Endothelial cell of hepatic sinusoid (primary cell): ENCODE data around the gene SPAM1.
"Not testable (repeated sequence)": the region's sequence is repeated elsewhere in the genome, so short reads cannot be mapped to it uniquely, and the experiment has no call there.

ENCODE experiments used
- in situ Hi-C: cut with HindIII; loops from 2 replicates; pipeline ENCODE4 v1.10.0; 2017; ENCODE audit warnings: low sequenced_read_pairs

Gene SPAM1

GRCh38 chr7:123924941-123925340, at the start of gene SPAM1:
Gene SPAM1 (plus strand): TSS chr7:123925241. CDS start chr7:123953571, 28,330 bp downstream.
- in situ Hi-C loops, result loop anchor here (5.0 kb wide), 1 partner anchor 37 kb away; no protein-coding TSS in a partner anchor

GRCh38 chr7:123876557-123877256, 48.3 kb upstream of the SPAM1 start:
- in situ Hi-C loops, result no loop called here

GRCh38 chr7:123879628-123880027, 45.4 kb upstream of the SPAM1 start:
- in situ Hi-C loops, result no loop called here

GRCh38 chr7:123881300-123881699, 43.7 kb upstream of the SPAM1 start:
- in situ Hi-C loops, result no loop called here

- in situ Hi-C loops, result no loop called here
These were observed 41.9 kb upstream of the SPAM1 start for GRCh38 chr7:123883154-123883553.

- in situ Hi-C loops, result no loop called here
These were observed 36.8 kb upstream of the SPAM1 start for GRCh38 chr7:123888192-123888591.

- in situ Hi-C loops, result not testable (repeated sequence)
These were observed 30.3 kb upstream of the SPAM1 start for GRCh38 chr7:123894753-123895152.

- in situ Hi-C loops, result no loop called here
These were observed 23.9 kb upstream of the SPAM1 start for GRCh38 chr7:123901101-123901500.

GRCh38 chr7:123905714-123906113, 19.3 kb upstream of the SPAM1 start:
- in situ Hi-C loops, result no loop called here

GRCh38 chr7:123916240-123916724, 8.8 kb upstream of the SPAM1 start:
- in situ Hi-C loops, result no loop called here

- in situ Hi-C loops, result no loop called here
These were observed 7.2 kb upstream of the SPAM1 start for GRCh38 chr7:123917878-123918277.

- in situ Hi-C loops, result no loop called here
These were observed 6.7 kb upstream of the SPAM1 start for GRCh38 chr7:123918309-123918708.

GRCh38 chr7:123923599-123923998, 1.4 kb upstream of the SPAM1 start:
- in situ Hi-C loops, result no loop called here

GRCh38 chr7:123929107-123929506, 4.1 kb downstream of the SPAM1 start:
- in situ Hi-C loops, result loop anchor here (5.0 kb wide), 1 partner anchor 33 kb away; no protein-coding TSS in a partner anchor

GRCh38 chr7:123929655-123930054, 4.6 kb downstream of the SPAM1 start:
- in situ Hi-C loops, result loop anchor here (5.0 kb wide), 1 partner anchor 33 kb away; no protein-coding TSS in a partner anchor

- in situ Hi-C loops, result no loop called here
These were observed 10.7 kb downstream of the SPAM1 start for GRCh38 chr7:123935436-123936381.

- in situ Hi-C loops, result no loop called here
These were observed 11.3 kb downstream of the SPAM1 start for GRCh38 chr7:123936388-123936787.

- in situ Hi-C loops, result no loop called here
These were observed 14.7 kb downstream of the SPAM1 start for GRCh38 chr7:123939784-123940183.

- in situ Hi-C loops, result no loop called here
These were observed 16.5 kb downstream of the SPAM1 start for GRCh38 chr7:123941391-123942180.

- in situ Hi-C loops, result no loop called here
These were observed 19.4 kb downstream of the SPAM1 start for GRCh38 chr7:123944395-123944794.

GRCh38 chr7:123945938-123946337, 20.9 kb downstream of the SPAM1 start:
- in situ Hi-C loops, result no loop called here
